ENCODE measurements around the gene DOK6. TPM values are rescaled to one million over a fixed set of nuclear protein-coding genes. Genes with fewer than 3 reads are reported as not detected.

Gene DOK6
- total and polyA plus RNA-seq, 10 of the 15 experiments (the other 5 are each of a cell fraction or from before 2014, with no cell fraction given) = 0.01 to 0.09 (median 0.04) TPM; not detected in 4

GRCh38 chr18:69683176-69683575 lies 282.5 kb downstream of the DOK6 start (continued):
- no peak for TF ChIP-seq REST (IDR thresholded peaks at IDR 0.05; ENCODE audit: low read depth, low read length)

GRCh38 chr18:69684789-69685188 lies 284.1 kb downstream of the DOK6 start:
- no TSS peak for BruUV-seq (replicated peaks)
- intact Hi-C loops (cut with micrococcal nuclease; ENCODE audit: unreplicated experiment) = no loop called here
- in situ Hi-C loops (cut with MboI) = no loop called here
- ATAC-seq (no peak), FAIRE-seq (no peak), DNase-seq (ENCODE audit: low read depth, low spot score) (no peak)
- ChIA-PET POLR2A (no interaction called here), CTCF (no interaction called here), SMC1A (ENCODE audit: uncharacterized antibody, unreplicated experiment) (no interaction called here), RAD21 (ENCODE audit: unreplicated experiment) (no interaction called here)
- Histone ChIP-seq H3K4me1 (ENCODE audit: control insufficient read depth, insufficient read depth, low read length) (no peaks in the 10 kb centered on the region), H3K9ac (ENCODE audit: control insufficient read depth, insufficient read depth, low read length) (no peak overlapping the region), H4K20me1 (ENCODE audit: control insufficient read depth, insufficient read depth) (no peaks in the 10 kb centered on the region), H3K9me3 (replicated peaks; ENCODE audit: control insufficient read depth, insufficient read depth, low read length) (no peaks in the 10 kb centered on the region), H3K79me2 (ENCODE audit: control insufficient read depth, insufficient read depth, low read length) (no peaks in the 10 kb centered on the region), H3K36me3 (ENCODE audit: control insufficient read depth in 2 of 2, insufficient read depth in 2 of 2, low read length in 1 of 2) (no peaks in the 10 kb centered on the region), H2AFZ (ENCODE audit: control insufficient read depth, low read depth, low read length) (no peak overlapping the region), H3K4me3 (no peak overlapping the region), H3K27ac (ENCODE audit: control insufficient read depth, insufficient read depth) (no peak overlapping the region), H3K4me2 (ENCODE audit: control insufficient read depth, insufficient read depth) (no peak overlapping the region), H3K27me3 (replicated peaks in 1 of 2; ENCODE audit: control insufficient read depth in 2 of 2, insufficient read depth in 2 of 2, low read length in 1 of 2) (no peaks in the 10 kb centered on the region)
- 25% methylated on average over 2 of the region's 2 CpGs for WGBS (ENCODE audit: insufficient coverage, insufficient replicate concordance, low lambda C conversion rate, missing lambda C conversion rate)
- TF ChIP-seq STAT1 (conservative IDR thresholded peaks at IDR 0.05) (no peak), NR2C2 (IDR thresholded peaks at IDR 0.05; ENCODE audit: borderline replicate concordance, control insufficient read depth, insufficient read length, low read depth) (no peak), NFYB (IDR thresholded peaks at IDR 0.05; ENCODE audit: insufficient read depth, low read depth, low read length) (no peak), ATF3 (IDR thresholded peaks at IDR 0.05; ENCODE audit: borderline replicate concordance, extremely low read depth, low read depth, low read length) (no peak), NFXL1 (IDR thresholded peaks at IDR 0.05; ENCODE audit: borderline replicate concordance) (no peak), ZNF592 (IDR thresholded peaks at IDR 0.05) (no peak), NFYA (IDR thresholded peaks at IDR 0.05; ENCODE audit: borderline replicate concordance, low read depth, low read length) (no peak), ATF2 (IDR thresholded peaks at IDR 0.05; ENCODE audit: low read length) (no peak), IRF4 (IDR thresholded peaks at IDR 0.05; ENCODE audit: low read depth, low read length) (no peak), MLLT1 (IDR thresholded peaks at IDR 0.05) (no peak), MXI1 (IDR thresholded peaks at IDR 0.05; ENCODE audit: low read depth, low read length) (no peak)
